Activated CD4-positive, alpha-beta T cell treated with anti-CD3 and anti-CD28 coated beads, Interleukin-2, amount 10 ng/mL, durations not matched to agents 7 days and 5 days (primary cell): ENCODE results near the gene LAIR2. TPM values are rescaled to one million over a fixed set of nuclear protein-coding genes. Genes with fewer than 3 reads are reported as not detected.

Experiments used
- CTCF ChIA-PET: fragments of 350-600 bp; sonication (Branson Sonifier 250); formaldehyde crosslinking; loops from one replicate; lab custom pipeline; 2021; ENCODE audit warnings: antibody characterized with exemption; lab: Charles Lee
- POLR2A ChIA-PET: fragments of 350-600 bp; sonication (Branson Sonifier 250); formaldehyde crosslinking; loops from one replicate; lab custom pipeline; 2021; ENCODE audit warnings: antibody characterized with exemption; lab: Charles Lee
- DNase-seq: peaks from one replicate; pipeline ENCODE4 v3.0.0-alpha.2; 2020
- H3K27ac Mint-ChIP-seq: one replicate; pipeline ENCODE4 v1.8.0; 2021; ENCODE audit warnings: mild to moderate bottlenecking, moderate library complexity, mixed read lengths
- H3K27me3 Mint-ChIP-seq: one replicate; pipeline ENCODE4 v1.8.0; 2021; ENCODE audit warnings: mixed read lengths
- H3K36me3 Mint-ChIP-seq: one replicate; pipeline ENCODE4 v1.8.0; 2021; ENCODE audit warnings: low read depth, mixed read lengths
- H3K4me1 Mint-ChIP-seq: one replicate; pipeline ENCODE4 v1.8.0; 2021; ENCODE audit warnings: mixed read lengths
- H3K4me3 Mint-ChIP-seq: one replicate; pipeline ENCODE4 v1.8.0; 2021; ENCODE audit warnings: mild to moderate bottlenecking, moderate library complexity, mixed read lengths
- H3K9me3 Mint-ChIP-seq: one replicate; pipeline ENCODE4 v1.8.0; 2021; ENCODE audit warnings: mixed read lengths
- total RNA-seq, 2 experiments: library from RNA; stranded (reverse); gene quantifications; one replicate each; pipeline ENCODE4 v1.2.3, GENCODE V29; 2021

LAIR2 gene, protein sequence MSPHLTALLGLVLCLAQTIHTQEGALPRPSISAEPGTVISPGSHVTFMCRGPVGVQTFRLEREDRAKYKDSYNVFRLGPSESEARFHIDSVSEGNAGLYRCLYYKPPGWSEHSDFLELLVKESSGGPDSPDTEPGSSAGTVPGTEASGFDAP
- total RNA-seq = 1 to 10 TPM; 3.1 to 3.7 TPM

DNA sequence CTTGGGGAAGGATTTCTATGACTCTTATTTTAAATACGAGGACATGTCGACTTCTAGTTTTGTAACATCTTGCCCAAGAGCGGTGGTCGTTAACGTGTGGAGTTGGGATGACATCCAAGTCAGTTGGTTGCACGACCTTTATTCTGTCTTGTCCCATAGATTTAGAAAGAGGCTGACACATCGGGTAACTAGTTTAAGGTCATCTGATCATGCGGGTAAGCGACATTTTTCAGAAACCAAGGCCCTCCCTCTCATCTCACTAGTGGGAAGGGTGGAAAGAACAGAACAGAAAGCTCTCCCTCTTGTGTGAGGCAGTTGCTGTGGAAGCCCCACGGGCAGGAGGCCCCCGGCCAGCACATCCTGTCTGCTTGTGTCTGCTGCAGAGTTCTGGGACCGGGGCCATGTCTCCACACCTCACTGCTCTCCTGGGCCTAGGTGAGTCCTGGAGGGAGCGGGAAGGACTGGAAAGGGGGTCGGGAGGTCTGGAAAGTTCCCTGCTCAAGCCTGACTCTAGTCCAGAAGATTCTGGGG, at the start of gene LAIR2:
TSS of gene LAIR2 (plus strand) at position 314 of the 531 bp plus-strand sequence. CDS start at position 402, 88 bp downstream.
- ChIA-PET POLR2A (interaction anchor here (0.6 kb wide), 1 partner anchor 150 kb away, joined by 3 read pairs; no protein-coding TSS in a partner anchor), CTCF (no interaction called here)
- Mint-ChIP-seq H3K27me3 (peaks cover 33% of the 10 kb centered on the region), H3K36me3 (no peaks in the 10 kb centered on the region), H3K9me3 (peaks cover 2% of the 10 kb centered on the region), H3K4me3 (no peak within 1 kb of the TSS), H3K4me1 (peaks cover 42% of the 10 kb centered on the region), H3K27ac (no peak within 1 kb of the TSS)
- DNase-seq = no peak

DNA sequence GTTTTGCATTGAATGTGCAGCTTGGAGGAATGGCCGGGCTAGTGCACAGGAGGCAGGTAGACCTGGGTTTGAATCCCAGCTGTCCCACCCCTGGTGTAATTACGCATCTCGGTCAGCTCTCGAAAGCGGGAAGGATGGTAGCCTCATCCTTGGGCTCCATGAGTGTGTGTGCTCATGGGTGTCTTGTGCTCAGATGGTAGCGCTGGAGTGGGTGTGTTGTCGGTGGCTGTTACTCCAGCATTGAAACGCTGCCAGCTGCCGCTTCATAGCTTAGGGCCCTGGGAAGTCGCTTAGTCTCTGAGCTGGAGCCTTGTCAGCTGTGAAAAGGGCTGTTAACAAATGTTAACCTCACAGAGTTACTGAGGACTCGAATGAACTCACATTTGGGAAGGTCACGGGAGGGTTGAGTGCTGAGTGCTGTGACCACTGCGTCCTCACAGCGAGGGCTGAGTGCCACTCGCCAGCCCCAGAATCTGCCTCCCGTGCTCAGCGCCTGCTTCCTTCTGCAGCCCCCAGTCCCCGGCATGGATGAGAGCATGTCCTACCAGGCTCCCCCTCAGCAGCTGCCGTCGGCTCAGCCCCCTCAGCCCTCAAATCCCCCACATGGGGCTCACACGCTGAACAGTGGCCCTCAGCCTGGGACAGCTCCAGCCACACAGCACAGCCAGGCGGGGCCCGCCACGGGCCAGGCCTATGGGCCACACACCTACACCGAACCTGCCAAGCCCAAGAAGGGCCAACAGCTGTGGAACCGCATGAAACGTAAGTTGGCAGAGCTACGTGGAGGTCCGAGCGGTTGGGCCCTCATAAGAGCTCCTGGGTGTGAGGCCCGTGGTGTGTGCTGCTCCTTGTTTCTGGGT, 48.5 kb upstream of the LAIR2 start:
- Mint-ChIP-seq H3K4me1 (peaks cover 32% of the 10 kb centered on the region), H3K36me3 (peaks cover 60% of the 10 kb centered on the region), H3K9me3 (no peaks in the 10 kb centered on the region), H3K27ac (no peak overlapping the region), H3K4me3 (no peak overlapping the region), H3K27me3 (no peaks in the 10 kb centered on the region)
- ChIA-PET CTCF (interaction anchor here (1.1 to 1.4 kb wide), 2 partner anchors 9 to 28 kb away, joined by 3 to 4 read pairs; partner anchors contain the start of gene LENG9), POLR2A (no interaction called here)
- DNase-seq = no peak

DNA sequence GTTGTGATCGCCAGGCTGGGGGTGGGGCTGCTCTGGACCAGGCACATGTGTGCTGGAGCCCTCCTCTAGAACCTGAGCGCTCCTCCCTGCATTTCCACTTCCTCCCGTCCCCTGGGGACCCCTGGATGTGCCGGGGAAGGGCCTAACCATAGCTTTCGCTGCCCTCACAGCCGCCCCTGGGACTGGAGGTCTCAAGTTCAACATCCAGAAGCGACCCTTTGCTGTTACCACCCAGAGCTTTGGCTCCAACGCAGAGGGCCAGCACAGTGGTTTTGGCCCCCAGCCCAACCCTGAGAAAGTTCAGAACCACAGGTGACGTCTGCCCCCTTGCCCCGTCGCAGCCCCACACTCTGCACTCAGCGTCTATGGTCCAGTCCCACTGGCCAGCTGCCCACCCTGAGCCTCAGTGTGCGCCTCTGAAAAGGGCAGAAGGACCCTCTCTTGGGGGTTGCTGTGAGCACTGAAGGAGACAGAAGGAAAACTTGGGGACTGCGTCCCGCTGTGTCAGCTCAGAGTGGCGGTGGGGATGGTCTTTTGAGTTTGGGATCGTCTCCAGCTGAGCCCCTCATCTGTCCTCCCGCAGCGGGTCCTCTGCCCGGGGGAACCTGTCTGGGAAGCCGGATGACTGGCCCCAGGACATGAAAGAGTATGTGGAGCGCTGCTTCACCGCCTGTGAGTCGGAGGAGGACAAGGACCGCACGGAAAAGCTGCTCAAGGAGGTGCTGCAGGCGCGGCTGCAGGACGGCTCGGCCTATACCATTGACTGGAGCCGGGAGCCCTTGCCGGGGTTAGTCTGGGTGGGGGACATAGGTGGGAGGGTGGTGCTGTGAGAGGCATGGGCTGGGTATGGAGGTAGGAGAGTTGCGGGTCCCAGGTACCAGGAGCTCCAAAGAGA, 47.6 kb upstream of the LAIR2 start:
- ChIA-PET CTCF (interaction anchor here (0.9 kb wide), 1 partner anchor 11 kb away, joined by 3 read pairs; no protein-coding TSS in a partner anchor), POLR2A (no interaction called here)
- H3K36me3 Mint-ChIP-seq = peaks cover 63% of the 10 kb centered on the region
- H3K27me3 Mint-ChIP-seq = no peaks in the 10 kb centered on the region
- H3K4me1 Mint-ChIP-seq = peaks cover 34% of the 10 kb centered on the region
- H3K4me3 Mint-ChIP-seq = no peak overlapping the region
- no peak overlapping the region for H3K27ac Mint-ChIP-seq
- H3K9me3 Mint-ChIP-seq = no peaks in the 10 kb centered on the region
- no peak for DNase-seq

DNA sequence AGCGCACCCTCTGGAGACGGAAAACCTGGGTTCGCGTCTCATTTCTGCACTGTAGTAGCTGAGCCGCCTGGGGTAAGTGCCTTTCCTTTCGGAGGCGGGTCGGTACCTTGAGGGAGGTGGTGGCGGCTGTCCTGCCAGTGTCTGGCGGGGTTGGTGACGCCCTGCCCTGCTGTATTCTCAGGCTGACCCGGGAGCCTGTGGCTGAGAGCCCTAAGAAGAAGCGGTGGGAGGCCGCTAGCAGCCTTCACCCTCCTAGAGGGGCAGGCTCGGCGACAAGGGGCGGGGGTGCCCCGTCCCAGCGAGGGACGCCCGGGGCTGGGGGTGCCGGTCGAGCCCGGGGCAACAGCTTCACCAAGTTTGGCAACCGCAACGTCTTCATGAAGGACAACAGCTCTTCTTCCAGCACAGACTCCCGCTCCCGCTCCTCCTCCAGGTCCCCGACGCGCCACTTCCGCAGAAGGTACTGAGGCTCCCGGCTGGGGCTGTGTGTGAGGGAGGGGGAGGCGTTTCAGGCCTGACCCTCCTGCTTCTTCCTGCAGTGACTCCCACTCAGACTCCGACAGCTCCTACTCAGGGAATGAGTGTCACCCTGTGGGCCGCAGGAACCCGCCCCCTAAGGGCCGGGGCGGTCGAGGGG, 46.7 kb upstream of the LAIR2 start:
- no peak overlapping the region for H3K27ac Mint-ChIP-seq
- H3K4me3 Mint-ChIP-seq = no peak overlapping the region
- H3K27me3 Mint-ChIP-seq = no peaks in the 10 kb centered on the region
- H3K36me3 Mint-ChIP-seq = peaks cover 58% of the 10 kb centered on the region
- H3K9me3 Mint-ChIP-seq = no peaks in the 10 kb centered on the region
- no peak for DNase-seq
- peaks cover 25% of the 10 kb centered on the region for H3K4me1 Mint-ChIP-seq
- CTCF ChIA-PET = interaction anchor here (0.9 kb wide), 1 partner anchor 12 kb away, joined by 3 read pairs; no protein-coding TSS in a partner anchor
- POLR2A ChIA-PET = no interaction called here

DNA sequence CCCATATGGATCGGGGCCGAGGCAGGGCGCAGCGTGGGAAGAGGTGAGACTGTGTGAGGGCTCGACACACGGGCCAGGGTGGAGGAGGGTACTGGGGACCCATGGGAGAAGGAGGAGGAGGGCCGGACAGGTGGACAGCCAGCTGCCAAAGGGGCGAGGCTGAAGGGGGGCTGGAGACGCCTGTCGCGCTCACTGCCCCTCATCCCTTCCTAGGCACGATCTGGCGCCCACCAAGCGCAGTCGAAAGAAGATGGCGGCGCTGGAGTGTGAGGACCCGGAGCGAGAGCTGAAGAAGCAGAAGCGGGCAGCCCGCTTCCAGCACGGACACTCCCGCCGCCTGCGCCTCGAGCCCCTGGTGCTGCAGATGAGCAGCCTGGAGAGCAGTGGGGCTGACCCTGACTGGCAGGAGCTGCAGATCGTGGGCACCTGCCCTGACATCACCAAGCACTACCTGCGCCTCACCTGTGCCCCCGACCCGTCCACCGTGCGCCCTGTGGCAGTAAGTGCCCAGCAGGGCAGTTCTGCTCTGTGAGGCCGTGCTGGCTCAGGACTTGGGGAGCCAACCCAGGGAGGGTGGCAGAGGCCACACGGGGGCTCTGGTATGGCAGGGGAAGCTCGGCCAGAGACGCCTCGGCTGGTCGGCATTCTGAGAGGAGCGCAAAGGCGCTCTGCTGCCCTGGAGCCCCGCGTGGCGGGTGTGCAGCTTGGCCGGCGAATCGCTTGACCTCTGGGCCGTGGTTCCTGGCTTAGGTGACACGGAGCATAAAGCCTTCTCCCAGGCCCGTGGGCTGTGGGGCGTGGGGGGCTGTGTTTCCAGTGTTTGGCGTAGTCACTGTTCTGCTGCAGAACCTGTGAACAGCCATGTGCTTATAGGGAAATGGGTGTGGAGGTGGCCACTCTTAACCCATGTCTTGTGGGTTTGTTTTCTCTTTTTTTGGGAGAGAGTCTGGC, 45.9 kb upstream of the LAIR2 start:
- no peak overlapping the region for H3K27ac Mint-ChIP-seq
- H3K36me3 Mint-ChIP-seq = peaks cover 54% of the 10 kb centered on the region
- DNase-seq = no peak
- no peaks in the 10 kb centered on the region for H3K27me3 Mint-ChIP-seq
- H3K4me3 Mint-ChIP-seq = no peak overlapping the region
- H3K4me1 Mint-ChIP-seq = peaks cover 23% of the 10 kb centered on the region
- no peaks in the 10 kb centered on the region for H3K9me3 Mint-ChIP-seq
- CTCF ChIA-PET = interaction anchor here (0.6 kb wide), 1 partner anchor 13 kb away, joined by 3 read pairs; no protein-coding TSS in a partner anchor
- POLR2A ChIA-PET = no interaction called here

DNA sequence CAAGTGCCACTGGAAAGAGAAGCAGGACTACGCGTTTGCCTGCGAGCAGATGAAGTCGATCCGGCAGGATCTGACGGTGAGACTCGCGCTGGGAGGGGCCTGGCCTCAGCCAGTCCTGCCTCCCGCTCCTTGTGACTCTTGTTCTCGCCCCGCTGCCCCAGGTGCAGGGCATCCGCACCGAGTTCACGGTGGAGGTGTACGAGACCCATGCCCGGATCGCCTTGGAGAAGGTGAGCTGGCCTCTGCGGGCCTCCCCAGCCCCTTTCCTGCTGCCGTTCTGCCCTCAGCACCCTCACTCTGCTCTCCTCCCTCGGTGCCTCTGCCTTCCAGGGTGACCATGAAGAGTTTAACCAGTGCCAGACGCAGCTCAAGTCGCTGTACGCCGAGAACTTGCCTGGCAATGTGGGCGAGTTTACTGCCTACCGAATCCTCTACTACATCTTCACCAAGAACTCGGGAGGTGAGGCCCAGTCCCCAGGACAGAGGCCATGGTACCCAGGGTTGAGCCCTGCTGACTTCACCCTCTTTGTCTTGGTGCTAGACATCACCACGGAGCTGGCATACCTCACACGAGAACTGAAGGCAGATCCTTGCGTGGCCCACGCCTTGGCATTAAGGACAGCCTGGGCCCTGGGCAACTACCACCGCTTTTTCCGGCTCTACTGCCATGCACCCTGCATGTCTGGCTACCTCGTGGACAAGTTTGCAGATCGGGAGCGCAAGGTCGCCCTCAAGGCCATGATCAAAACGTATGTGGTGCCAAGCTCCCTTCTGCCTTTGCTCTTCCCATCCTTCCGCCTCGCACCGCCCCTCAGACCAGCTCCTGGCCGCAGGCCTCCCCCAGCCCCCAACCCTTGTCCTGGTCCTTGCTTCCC, 44.6 kb upstream of the LAIR2 start:
- Mint-ChIP-seq H3K27me3 (no peaks in the 10 kb centered on the region), H3K9me3 (no peaks in the 10 kb centered on the region), H3K4me3 (no peak overlapping the region), H3K27ac (no peak overlapping the region), H3K36me3 (peaks cover 44% of the 10 kb centered on the region), H3K4me1 (peaks cover 27% of the 10 kb centered on the region)
- ChIA-PET CTCF (no interaction called here), POLR2A (interaction anchor here (0.9 kb wide), 1 partner anchor 9 kb away, joined by 4 read pairs; the partner anchor contains the start of gene LENG8)
- no peak for DNase-seq

DNA sequence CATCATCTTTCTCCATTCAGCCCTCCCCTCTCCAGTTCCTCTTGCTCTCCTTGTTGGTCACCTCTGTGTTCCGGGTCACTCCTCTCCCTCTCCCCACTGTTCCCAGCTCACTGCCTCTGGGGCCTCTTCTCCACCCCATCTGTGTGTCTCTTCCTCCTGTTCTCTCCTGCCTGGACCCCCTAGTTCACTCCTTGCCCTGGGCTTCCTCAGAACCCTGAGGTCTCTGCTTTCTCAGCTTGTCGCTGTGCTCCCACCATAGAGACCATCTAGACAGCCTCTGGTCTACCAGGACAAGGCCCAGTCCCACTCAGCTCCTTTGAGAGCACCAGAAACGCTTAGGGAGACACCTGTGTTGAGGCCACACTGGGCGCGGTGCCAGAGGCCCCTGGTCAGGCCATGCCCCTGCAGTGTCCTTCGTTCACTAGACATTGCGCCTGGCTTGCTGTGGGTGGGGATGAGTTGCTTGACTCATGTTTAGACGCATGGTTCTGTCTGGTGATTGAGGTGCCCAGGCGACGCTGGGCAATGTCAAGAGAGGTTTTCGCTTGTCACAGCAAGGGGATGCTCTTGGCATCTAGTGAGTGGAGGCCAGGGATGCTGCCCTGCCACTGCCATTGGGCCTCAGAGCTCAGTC, 43.9 kb upstream of the LAIR2 start:
- Mint-ChIP-seq H3K4me3 (no peak overlapping the region), H3K27ac (no peak overlapping the region), H3K36me3 (peaks cover 41% of the 10 kb centered on the region), H3K27me3 (no peaks in the 10 kb centered on the region), H3K4me1 (peaks cover 27% of the 10 kb centered on the region), H3K9me3 (no peaks in the 10 kb centered on the region)
- ChIA-PET POLR2A (interaction anchor here (0.9 kb wide), 1 partner anchor 10 kb away, joined by 4 read pairs; the partner anchor contains the start of gene LENG8), CTCF (no interaction called here)
- DNase-seq = no peak

DNA sequence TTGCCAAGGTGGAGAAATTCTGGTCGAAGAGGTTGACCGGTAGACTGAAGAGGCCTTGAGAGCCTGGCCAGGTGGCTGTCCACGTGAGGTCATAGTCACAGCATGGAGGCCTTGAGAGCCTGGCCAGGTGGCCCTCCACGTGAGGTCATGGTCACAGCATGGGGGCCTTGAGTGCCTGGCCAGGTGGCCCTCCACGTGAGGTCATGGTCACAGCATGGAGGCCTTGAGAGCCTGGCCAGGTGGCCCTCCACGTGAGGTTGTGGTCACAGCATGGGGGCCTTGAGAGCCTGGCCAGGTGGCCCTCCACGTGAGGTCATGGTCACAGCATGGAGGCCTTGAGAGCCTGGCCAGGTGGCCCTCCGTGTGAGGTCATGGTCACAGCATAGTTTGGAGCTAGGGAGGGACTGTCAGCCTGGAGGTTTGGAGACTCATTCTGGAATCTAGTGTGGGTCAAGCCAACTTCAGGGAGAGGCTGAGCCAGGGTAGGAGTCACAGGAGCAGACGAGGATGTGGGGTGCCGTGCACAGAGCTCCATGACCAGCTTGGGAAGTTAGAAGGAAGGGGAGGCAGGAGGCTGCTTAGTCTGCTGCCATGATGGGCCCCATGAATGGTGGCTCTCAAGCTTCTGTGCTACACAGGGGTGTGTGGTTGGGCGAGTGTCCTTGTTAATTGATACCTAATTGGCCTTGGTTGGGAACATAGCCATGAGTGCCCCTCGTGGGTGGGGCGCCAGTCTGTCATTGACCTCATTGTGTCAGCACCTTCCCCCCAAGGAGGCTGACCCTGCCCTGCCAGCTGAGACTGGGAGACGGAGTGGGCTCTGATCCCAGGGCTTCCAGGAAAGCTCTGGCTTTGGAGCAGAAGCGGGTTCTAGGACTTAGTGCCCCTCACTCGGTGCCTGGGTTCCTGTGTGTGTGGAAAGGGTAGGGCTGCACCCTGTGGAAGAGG, 43.1 kb upstream of the LAIR2 start:
- ChIA-PET CTCF (no interaction called here), POLR2A (interaction anchor here (0.9 kb wide), 1 partner anchor 11 kb away, joined by 4 read pairs; the partner anchor contains the start of gene LENG8)
- no peaks in the 10 kb centered on the region for H3K27me3 Mint-ChIP-seq
- no peaks in the 10 kb centered on the region for H3K9me3 Mint-ChIP-seq
- DNase-seq = no peak
- H3K36me3 Mint-ChIP-seq = peaks cover 41% of the 10 kb centered on the region
- peaks cover 33% of the 10 kb centered on the region for H3K4me1 Mint-ChIP-seq
- peak overlapping the region; percentile 44 for H3K27ac Mint-ChIP-seq
- H3K4me3 Mint-ChIP-seq = no peak overlapping the region

DNA sequence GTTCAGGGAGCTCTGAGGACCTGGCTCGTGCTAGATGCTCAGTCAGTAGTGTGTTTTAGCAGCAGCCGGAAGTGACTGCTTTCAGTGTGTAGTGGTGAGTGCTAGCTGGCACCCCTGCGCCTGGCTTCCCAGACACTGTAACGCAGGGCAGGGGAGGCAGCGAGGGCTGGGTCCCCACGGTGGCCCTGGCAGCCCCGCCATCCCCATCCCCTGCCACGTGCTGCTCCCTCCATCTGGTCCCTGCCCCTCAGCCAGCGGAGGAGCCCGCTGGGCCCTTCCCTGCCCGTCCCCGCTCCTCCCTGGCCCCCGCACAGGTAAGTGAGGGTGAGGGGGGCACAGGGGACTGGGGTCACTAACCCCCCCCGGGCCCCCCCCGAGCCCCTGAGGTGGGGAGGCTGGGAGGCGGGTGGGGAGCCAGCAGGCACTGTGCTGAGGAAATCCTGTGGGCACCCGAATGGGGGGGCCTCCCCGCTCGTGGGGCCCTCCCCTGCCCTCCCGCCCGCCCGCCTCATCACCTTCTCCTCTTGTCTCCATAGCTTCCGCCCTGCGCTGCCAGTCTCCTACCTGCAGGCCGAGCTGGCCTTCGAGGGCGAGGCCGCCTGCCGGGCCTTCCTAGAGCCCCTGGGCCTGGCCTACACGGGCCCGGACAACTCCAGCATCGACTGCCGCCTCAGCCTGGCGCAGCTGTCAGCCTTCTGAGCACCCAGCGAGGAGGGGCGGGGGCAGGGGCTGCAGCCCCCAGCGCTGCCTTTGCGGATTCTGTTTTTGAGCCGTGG, 42.2 kb upstream of the LAIR2 start:
- peaks cover 3% of the 10 kb centered on the region for H3K27me3 Mint-ChIP-seq
- POLR2A ChIA-PET = no interaction called here
- no peak overlapping the region for H3K4me3 Mint-ChIP-seq
- H3K36me3 Mint-ChIP-seq = peaks cover 36% of the 10 kb centered on the region
- CTCF ChIA-PET = no interaction called here
- no peaks in the 10 kb centered on the region for H3K9me3 Mint-ChIP-seq
- peaks cover 35% of the 10 kb centered on the region for H3K4me1 Mint-ChIP-seq
- H3K27ac Mint-ChIP-seq = no peak overlapping the region
- DNase-seq = no peak
